ENCODE measurements around the gene SRRM2. TPM values are rescaled to one million over a fixed set of nuclear protein-coding genes. Genes with fewer than 3 reads are reported as not detected.

The SRRM2 gene
- total and polyA plus RNA-seq, 9 of the 15 experiments (the other 6 are each of a cell fraction or from before 2014, with no cell fraction given) = 26.7 to 563 (median 81.1) TPM

- 0 out of 2 replicates have a peak, but pooled peaks have one; percentile 25 for TF ChIP-seq CEBPG (CRISPR knock-in tag; IDR thresholded peaks at IDR 0.05)
- no peak for TF ChIP-seq CEBPG (tag; conservative IDR thresholded peaks at IDR 0.05 in 1 of 2, IDR thresholded peaks at IDR 0.05 in 1 of 2)
- TF ChIP-seq ZNF124 (CRISPR knock-in tag; IDR thresholded peaks at IDR 0.05) = no peak; the same call in 1 of the 2 replicates
- TF ChIP-seq RAD21 (CRISPR knock-in tag; conservative IDR thresholded peaks at IDR 0.05 in 1 of 2, IDR thresholded peaks at IDR 0.05 in 1 of 2) = no peak
- TF ChIP-seq ZNF316 (IDR thresholded peaks at IDR 0.05) = no peak
- TF ChIP-seq NR2C2 (CRISPR knock-in tag; IDR thresholded peaks at IDR 0.05) = no peak
- peak; percentile 41; the same call in 1 of the 2 replicates for TF ChIP-seq NR2C2 (tag; IDR thresholded peaks at IDR 0.05)
- TF ChIP-seq ZBTB2 (IDR thresholded peaks at IDR 0.05) = peak; percentile 68; the same call in 1 of the 2 replicates
- TF ChIP-seq SP1 (CRISPR knock-in tag; IDR thresholded peaks at IDR 0.05) = peak; percentile 31; the same call in 1 of the 2 replicates
- TF ChIP-seq ZFP91 (CRISPR knock-in tag; IDR thresholded peaks at IDR 0.05) = no peak
- 0 out of 2 replicates have a peak, but pooled peaks have one; percentile 44 for TF ChIP-seq AFF4 (CRISPR knock-in tag; IDR thresholded peaks at IDR 0.05)
- TF ChIP-seq C11orf30 (IDR thresholded peaks at IDR 0.05; ENCODE audit: low read depth) = no peak
- TF ChIP-seq HNRNPL (IDR thresholded peaks at IDR 0.05; ENCODE audit: low read depth, low read length) = no peak
- TF ChIP-seq RBM34 (IDR thresholded peaks at IDR 0.05; ENCODE audit: borderline replicate concordance, insufficient read depth, low read length) = no peak
- no peak for TF ChIP-seq IRF2 (CRISPR knock-in tag; IDR thresholded peaks at IDR 0.05)
- no peak for TF ChIP-seq CHCHD3 (CRISPR knock-in tag; IDR thresholded peaks at IDR 0.05)
- TF ChIP-seq ZNF395 (CRISPR knock-in tag; IDR thresholded peaks at IDR 0.05) = peak; percentile 82
- TF ChIP-seq CHD2 (IDR thresholded peaks at IDR 0.05; ENCODE audit: low read depth, low read length) = 0 out of 2 replicates have a peak, but pooled peaks have one; percentile 39
Measured at GRCh38 chr16:2817340-2818271, 65.2 kb downstream of the SRRM2 start (continued).
